ENCODE results near the gene MED20. TPM values are rescaled to one million over a fixed set of nuclear protein-coding genes. Genes with fewer than 3 reads are reported as not detected.

The MED20 gene
- total RNA-seq, 1 donor from 2014 or later: 34.8 TPM

- H3K4me1 Mint-ChIP-seq: no peaks in the 10 kb centered on the region
- no peak for DNase-seq (ENCODE audit: low read depth, low spot score)
- no peak overlapping the region for H3K4me3 Mint-ChIP-seq
- H3K9me3 Mint-ChIP-seq: no peaks in the 10 kb centered on the region
- H3K27me3 Mint-ChIP-seq (ENCODE audit: low read depth): no peaks in the 10 kb centered on the region
- no peak for TF ChIP-seq CTCF (conservative IDR thresholded peaks at IDR 0.05)
- no peaks in the 10 kb centered on the region for H3K36me3 Mint-ChIP-seq (ENCODE audit: low read depth)
- H3K27ac Mint-ChIP-seq (ENCODE audit: unreplicated experiment): no peak overlapping the region
Observed at GRCh38 chr6:41858703-41859102, 62.2 kb downstream of the MED20 start.

Other genes with a start within 250 kb of the MED20 start
- 1.1 and 1.3 TPM in 2 replicates for gene TFEB, start 185.5 kb downstream of the MED20 start, total RNA-seq
- gene PGC, start 173.7 kb downstream of the MED20 start, total RNA-seq: not detected in 2 replicates
- 6.8 and 7.1 TPM in 2 replicates for gene FRS3, start 141.2 kb downstream of the MED20 start, total RNA-seq
- 2.9 and 4.1 TPM in 2 replicates for gene PRICKLE4, start 140.4 kb downstream of the MED20 start, total RNA-seq
- gene TOMM6, start 133.4 kb downstream of the MED20 start, total RNA-seq: 248 and 249 TPM in 2 replicates
- 25.1 and 29.0 TPM in 2 replicates for gene USP49, start 25.8 kb downstream of the MED20 start, total RNA-seq
- 50.8 and 55.5 TPM in 2 replicates for gene BYSL, start 360 bp upstream of the MED20 start, total RNA-seq
- 21.7 and 24.4 TPM in 2 replicates for gene CCND3, start 20.7 kb upstream of the MED20 start, total RNA-seq
- gene TAF8, start 129.4 kb upstream of the MED20 start, total RNA-seq: 28.9 and 31.2 TPM in 2 replicates
- gene C6orf132, start 221.5 kb upstream of the MED20 start, total RNA-seq: 0.14 and 0.26 TPM in 2 replicates